GM03348 (cell line): ENCODE measurements around the gene VWF.

Experiments
- DNase-seq: peaks from one replicate; pipeline ENCODE4 v3.0.0; 2012; ENCODE audit warnings: low spot score

VWF gene

GRCh38 chr12:5910790-5911548 lies 213.5 kb downstream of the VWF start:
- no peak for DNase-seq

- DNase-seq = no peak
These were observed 214.9 kb downstream of the VWF start for GRCh38 chr12:5909560-5909959.

GRCh38 chr12:5908251-5908650 lies 216.2 kb downstream of the VWF start:
- no peak for DNase-seq

GRCh38 chr12:5907807-5908206 lies 216.7 kb downstream of the VWF start:
- DNase-seq = no peak

- DNase-seq = no peak
These were observed 218.7 kb downstream of the VWF start for GRCh38 chr12:5905757-5906156.

- no peak for DNase-seq
These were observed 219.5 kb downstream of the VWF start for GRCh38 chr12:5904969-5905368.

- DNase-seq = no peak
These were observed 220.0 kb downstream of the VWF start for GRCh38 chr12:5904441-5904840.

GRCh38 chr12:5902736-5903135 lies 221.7 kb downstream of the VWF start:
- no peak for DNase-seq

- DNase-seq = no peak
These were observed 223.1 kb downstream of the VWF start for GRCh38 chr12:5901416-5901815.

GRCh38 chr12:5900533-5901205 lies 223.8 kb downstream of the VWF start:
- DNase-seq = no peak

- no peak for DNase-seq
These were observed 224.4 kb downstream of the VWF start for GRCh38 chr12:5900076-5900475.

- no peak for DNase-seq
These were observed 224.8 kb downstream of the VWF start for GRCh38 chr12:5899675-5900074.

GRCh38 chr12:5898874-5899273 lies 225.6 kb downstream of the VWF start:
- no peak for DNase-seq
